GM21360 (cell line): ENCODE results near the gene RNF169.

Source experiments
- ATAC-seq: cut with Tn5 transposase; IDR thresholded peaks from one replicate; pipeline ENCODE4 v1.9.1; 2021; ENCODE audit warnings: mild to moderate bottlenecking, moderate library complexity; ENCODE audit not compliant: unreplicated experiment

Gene RNF169

GRCh38 chr11:74766905-74767304, 18.3 kb downstream of the RNF169 start:
- ATAC-seq, result no peak

GRCh38 chr11:74768172-74768651, 19.6 kb downstream of the RNF169 start:
- peak; percentile 57 for ATAC-seq

- ATAC-seq, result no peak
Observed at GRCh38 chr11:74769055-74769707, 20.5 kb downstream of the RNF169 start.

GRCh38 chr11:74770456-74770855, 21.8 kb downstream of the RNF169 start:
- ATAC-seq, result no peak

DNA sequence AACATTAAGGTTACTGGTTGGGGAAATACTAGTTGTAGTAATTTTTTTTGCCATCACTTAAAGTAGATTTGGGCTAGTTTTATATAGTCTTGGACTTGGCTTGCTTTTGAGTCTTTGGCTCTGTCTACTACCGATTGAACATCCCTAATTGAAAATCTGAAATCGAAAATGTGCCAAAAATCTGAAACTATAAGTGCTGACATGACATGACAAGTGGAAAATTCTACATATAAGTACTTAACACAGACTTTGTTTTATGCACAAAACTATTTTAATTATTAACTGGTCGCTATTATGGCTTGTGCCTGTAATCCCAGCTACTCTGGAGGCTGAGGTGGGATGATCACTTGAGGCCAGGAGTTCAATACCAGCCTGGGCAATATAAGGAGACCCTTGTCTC, 22.5 kb downstream of the RNF169 start:
- ATAC-seq, result no peak

- no peak for ATAC-seq
Observed at GRCh38 chr11:74773476-74773875, 24.8 kb downstream of the RNF169 start.

- no peak for ATAC-seq
Observed at GRCh38 chr11:74775762-74776161, 27.1 kb downstream of the RNF169 start.

DNA sequence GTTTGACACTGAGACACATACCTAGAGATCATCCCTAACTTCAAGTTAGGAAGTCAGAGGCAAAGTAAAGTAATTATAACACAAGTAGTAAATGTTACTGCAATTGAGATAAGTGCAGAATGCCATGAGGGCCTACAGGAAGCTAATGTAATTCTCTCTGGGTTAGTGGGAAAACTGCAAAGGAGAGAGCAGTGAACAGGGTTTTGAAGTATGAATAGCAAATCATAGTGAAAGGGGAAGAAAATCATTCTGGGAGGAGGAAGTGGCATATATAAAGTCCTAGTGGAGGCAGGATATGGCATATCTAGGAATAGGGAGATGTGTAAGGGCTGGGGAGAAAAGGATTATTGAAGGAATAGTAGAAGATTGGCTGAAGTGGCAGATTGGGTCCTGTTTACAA, 27.9 kb downstream of the RNF169 start:
- ATAC-seq, result no peak

DNA sequence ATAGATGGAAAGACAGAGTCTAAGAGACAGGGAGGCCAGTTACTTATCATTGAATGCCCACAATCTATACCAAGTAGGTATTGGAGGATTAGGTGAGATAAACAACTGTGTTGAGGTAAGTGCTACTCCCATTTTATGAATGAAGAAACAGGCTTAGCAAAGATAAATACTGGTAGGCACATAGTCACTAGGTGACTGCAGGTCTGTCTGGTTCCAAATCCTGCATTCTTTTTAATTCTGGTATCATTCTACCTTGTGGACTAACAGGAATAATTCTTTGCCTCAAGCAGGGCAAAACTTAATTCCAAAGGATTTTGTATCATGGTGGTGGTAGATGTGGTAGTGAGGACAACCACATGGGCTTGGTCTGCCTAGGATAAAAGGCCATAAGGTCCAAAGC, 28.4 kb downstream of the RNF169 start:
- no peak for ATAC-seq

DNA sequence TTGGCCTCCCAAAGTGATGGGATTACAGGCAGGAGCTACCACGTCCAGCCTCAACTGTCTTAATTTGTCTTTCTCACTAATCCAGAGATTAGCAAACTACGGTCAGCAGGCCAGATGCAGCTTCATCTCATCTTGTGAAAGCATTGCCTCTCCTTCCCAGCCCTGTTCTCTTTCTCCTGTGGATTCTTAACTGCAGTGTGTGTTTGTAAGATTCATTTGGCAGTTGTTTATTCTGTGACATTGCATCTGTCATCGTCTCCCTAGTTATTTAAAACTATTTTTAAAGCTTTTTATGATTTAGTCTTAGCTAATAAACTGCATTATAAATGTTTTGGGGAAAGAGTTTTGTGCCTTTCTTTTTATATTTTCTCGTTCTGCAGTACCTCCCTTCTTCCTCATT, 29.2 kb downstream of the RNF169 start:
- ATAC-seq, result no peak

GRCh38 chr11:74778581-74778980, 29.9 kb downstream of the RNF169 start:
- ATAC-seq, result no peak

DNA sequence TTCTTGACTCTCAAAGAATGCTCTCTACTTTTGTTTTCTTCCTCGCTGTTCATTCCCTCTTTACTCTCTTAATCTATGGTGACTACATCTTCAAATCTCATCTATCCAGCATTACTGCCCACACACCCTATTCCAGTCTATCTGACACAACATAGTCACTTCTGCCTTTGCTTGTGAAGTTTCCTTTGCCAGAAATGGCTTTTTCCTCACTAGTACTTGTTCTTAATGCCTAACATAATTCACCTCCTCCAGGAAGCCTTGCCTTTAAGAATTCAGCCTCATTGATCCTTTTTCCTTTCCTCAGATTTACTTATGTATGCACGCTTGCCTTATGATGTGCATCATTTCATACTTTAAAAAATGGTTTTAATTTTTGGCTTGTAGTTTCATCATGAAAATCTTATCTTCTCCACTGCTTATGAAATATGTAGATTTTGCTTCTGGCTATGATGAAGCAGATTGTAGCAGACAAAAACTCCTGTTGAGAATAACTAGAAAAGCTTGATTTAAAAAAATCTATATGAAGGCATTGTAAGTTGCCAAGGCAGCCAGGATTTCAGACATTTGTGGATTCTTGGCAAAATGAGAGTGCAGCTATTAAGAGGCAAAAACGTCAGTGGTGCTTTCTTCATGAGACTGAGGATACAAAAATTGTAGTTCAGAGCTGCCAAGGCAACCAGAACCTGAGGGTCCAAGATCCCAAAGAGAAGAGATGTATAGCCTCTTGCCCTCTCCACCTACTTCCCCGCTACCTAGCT, 31.8 kb downstream of the RNF169 start:
- ATAC-seq, result no peak

GRCh38 chr11:74783241-74783871, 34.7 kb downstream of the RNF169 start:
- ATAC-seq, result peak; percentile 66

DNA sequence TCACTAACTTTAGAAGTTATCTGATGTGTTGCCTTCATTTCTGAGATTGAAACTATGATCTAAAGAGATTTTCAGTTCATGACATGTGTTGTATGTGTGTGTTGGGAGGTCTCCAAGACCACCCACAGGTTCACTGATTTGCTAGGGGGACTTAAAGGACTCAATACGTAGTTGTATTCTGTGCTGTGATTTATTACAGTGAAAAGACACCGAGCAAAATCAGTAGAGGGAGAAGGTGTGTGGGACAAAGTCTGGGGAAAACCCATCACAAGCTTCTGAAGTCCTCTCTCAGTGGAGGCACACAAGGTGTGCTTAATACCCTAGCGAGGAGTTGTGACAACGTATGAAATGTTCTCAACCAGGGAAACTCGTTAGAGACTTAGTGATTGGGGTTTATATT, 35.6 kb downstream of the RNF169 start:
- peak; percentile 62 for ATAC-seq

DNA sequence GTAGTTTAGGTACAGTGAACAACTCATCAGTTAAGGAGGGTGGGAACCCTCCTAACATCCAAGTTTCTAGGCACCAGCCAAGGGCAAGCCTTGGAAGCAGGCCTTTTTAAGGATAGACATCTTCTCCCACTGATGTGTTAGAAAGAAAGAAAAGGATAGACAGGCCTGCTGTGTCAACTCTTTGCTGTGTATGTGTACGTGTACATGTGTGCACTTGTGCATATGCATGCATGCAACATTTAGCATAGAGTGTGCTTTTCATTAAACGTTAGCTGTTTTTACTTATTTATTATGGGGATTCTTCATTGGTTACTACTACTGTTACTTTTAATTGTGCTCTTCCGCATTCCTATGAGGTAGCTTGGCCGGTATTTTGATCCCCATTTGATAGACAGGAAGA, 36.1 kb downstream of the RNF169 start:
- ATAC-seq, result no peak

DNA sequence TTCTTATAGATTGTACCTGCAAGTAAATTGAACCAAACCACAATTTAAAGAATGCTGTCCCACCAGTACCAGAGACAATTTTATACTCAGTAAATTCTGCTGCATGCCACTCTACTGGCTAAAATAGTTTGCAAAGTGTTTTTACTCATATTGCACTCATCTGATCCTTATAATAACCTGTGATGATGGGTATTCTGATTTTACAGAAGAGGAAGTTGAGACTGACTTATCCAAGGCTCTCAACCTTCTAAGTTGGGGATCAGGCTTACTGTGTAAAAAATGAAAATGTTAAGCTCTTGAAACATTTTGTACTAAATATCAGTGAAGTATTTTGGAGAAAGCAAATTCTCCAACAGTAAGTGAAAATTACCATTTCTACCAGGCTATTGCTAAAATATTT, 37.9 kb downstream of the RNF169 start:
- no peak for ATAC-seq

DNA sequence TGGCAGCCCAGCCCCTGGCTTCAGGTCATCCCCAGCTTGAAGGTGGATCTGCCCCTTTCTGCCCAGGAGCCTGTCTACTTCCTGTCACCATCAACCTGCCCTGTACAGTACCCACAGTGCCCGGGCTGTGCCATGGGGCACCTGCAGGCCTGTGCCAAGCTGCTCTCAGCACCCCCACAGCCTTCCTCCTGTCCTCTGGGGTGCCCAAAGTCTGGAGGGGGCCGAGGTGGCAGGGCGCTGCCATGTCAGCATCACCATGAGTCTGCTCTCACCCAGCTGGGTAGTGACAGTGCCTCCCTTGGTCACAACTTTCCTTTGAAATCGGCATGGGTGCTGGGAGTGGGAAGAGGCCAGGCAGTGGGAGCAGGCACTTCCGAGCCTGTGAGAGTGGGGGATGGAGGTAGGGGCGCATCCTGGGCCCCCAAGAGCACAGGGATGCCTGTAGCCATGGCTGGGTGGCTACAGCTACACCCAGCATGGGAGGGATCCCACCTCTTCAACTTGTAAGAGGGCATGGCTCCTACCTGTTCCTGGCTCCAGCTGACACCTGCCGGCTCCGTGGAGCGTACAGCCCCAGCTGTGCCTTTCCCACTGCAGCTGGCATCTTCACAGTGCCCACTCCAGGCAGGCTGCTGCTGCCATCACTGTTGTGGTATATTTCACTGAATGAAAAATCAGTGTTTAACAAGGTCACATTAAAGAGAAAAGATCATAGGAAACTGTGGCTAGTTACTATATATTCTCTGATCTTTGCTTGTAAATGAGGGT, 42.9 kb downstream of the RNF169 start:
- ATAC-seq, result no peak

GRCh38 chr11:74806267-74806666, 57.6 kb downstream of the RNF169 start:
- ATAC-seq, result no peak

DNA sequence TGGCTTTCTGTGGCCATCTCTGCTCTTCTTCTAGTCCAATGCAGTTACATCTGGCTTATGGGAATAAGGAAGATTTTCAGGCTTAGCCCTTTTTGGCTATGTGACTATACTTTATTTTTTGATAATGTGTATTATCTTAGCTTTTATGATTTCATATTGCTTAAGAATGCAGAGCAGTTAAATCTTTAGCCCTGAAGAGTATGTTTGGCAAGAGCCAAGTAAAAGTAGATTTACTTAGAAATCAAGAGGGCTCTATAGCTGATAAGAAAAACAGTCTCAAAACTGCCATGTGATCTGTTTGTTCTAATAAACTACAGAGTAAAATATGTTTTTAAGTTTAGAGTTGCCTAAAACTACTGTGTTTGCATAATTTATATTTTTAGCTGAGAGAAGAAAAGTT, 61.2 kb downstream of the RNF169 start:
- no peak for ATAC-seq

GRCh38 chr11:74815966-74816365, 67.3 kb downstream of the RNF169 start:
- ATAC-seq, result no peak

DNA sequence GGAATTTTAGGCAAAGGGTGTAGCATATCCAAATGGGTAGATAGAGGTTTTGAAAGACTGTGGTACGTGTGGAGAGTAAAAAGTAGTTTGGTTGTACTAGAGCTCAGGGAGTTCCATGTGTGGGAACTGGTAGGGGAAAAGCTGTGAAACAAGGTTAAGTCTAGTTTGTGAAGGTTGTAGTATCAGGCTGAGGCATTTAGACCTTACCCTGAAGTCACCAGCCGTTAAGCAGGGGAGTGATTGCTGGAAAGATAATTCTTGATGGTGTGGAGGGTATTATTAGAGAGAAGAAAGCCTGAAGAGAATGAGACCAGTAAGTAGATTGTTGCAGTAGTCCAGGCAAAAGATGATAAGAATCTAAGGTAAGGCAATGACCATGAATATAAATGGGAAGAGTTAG, 68.0 kb downstream of the RNF169 start:
- no peak for ATAC-seq
